ENCODE data around the gene CAMLG. TPM values are rescaled to one million over a fixed set of nuclear protein-coding genes. Genes with fewer than 3 reads are reported as not detected.

CAMLG gene
- total and polyA plus RNA-seq, 4 donors = 17.1 to 48.2 (median 23.9) TPM

GRCh38 chr5:134738963-134739661 lies 764 bp downstream of the CAMLG start:
- H3K36me3 ChIP-seq (ENCODE audit: control insufficient read depth in 4 of 4, insufficient read depth in 4 of 4, low read length in 4 of 4) = peaks cover 0 to 8% (median 5%) of the 10 kb centered on the region in 4 donors
- peak overlapping the region in 1 of 2 donors; percentile 99 for H3K27ac ChIP-seq (ENCODE audit: low read depth in 1 of 2, low read length in 1 of 2)
- DNase-seq = peak; percentile 43 to 71 (median 50)
- H3K9me3 ChIP-seq (ENCODE audit: control insufficient read depth in 4 of 4, insufficient read depth in 3 of 4, low read length in 3 of 4) = no peaks in the 10 kb centered on the region
- peak overlapping the region; percentile 94 to 97 for H3K9ac ChIP-seq (ENCODE audit: insufficient read depth in 1 of 2, low read length in 2 of 2)
- no peak for TF ChIP-seq CTCF (IDR thresholded peaks at IDR 0.05; ENCODE audit: control extremely low read depth, extremely low read depth)
- peak; percentile 13 for ATAC-seq (ENCODE audit: insufficient read depth, low FRiP score)
- no peaks in the 10 kb centered on the region for H3K27me3 ChIP-seq (ENCODE audit: control insufficient read depth in 3 of 3, insufficient read depth in 3 of 3, low read length in 2 of 3)
- 3 to 4% methylated on average over 21 of the region's 21 CpGs for WGBS, 2 donors
- peak overlapping the region; percentile 94 for H3K4me3 ChIP-seq
- peaks cover 0 to 15% (median 3%) of the 10 kb centered on the region in 5 donors for H3K4me1 ChIP-seq (ENCODE audit: control insufficient read depth in 5 of 5, insufficient read depth in 5 of 5, low read length in 5 of 5)

- no peak for ATAC-seq (ENCODE audit: insufficient read depth, low FRiP score)
- no peak overlapping the region for H3K4me3 ChIP-seq
- H3K4me1 ChIP-seq (ENCODE audit: control insufficient read depth in 5 of 5, insufficient read depth in 5 of 5, low read length in 5 of 5) = peaks cover 0 to 15% (median 3%) of the 10 kb centered on the region in 5 donors
- no peaks in the 10 kb centered on the region for H3K9me3 ChIP-seq (ENCODE audit: control insufficient read depth in 4 of 4, insufficient read depth in 3 of 4, low read length in 3 of 4)
- no peak for TF ChIP-seq CTCF (IDR thresholded peaks at IDR 0.05; ENCODE audit: control extremely low read depth, extremely low read depth)
- H3K27ac ChIP-seq (ENCODE audit: low read depth in 1 of 2, low read length in 1 of 2) = no peak overlapping the region
- DNase-seq = no peak
- 87 to 96% methylated on average over 11 of the region's 11 CpGs for WGBS, 2 donors
- H3K27me3 ChIP-seq (ENCODE audit: control insufficient read depth in 3 of 3, insufficient read depth in 3 of 3, low read length in 2 of 3) = no peaks in the 10 kb centered on the region
- H3K36me3 ChIP-seq (ENCODE audit: control insufficient read depth in 4 of 4, insufficient read depth in 4 of 4, low read length in 4 of 4) = peaks cover 1 to 10% (median 6%) of the 10 kb centered on the region in 4 donors
- no peak overlapping the region for H3K9ac ChIP-seq (ENCODE audit: insufficient read depth in 1 of 2, low read length in 2 of 2)
Measured at GRCh38 chr5:134741052-134741451, 2.7 kb downstream of the CAMLG start.

- H3K27ac ChIP-seq (ENCODE audit: low read depth in 1 of 2, low read length in 1 of 2) = no peak overlapping the region
- DNase-seq (no peak), ATAC-seq (ENCODE audit: insufficient read depth, low FRiP score) (no peak)
- H3K4me1 ChIP-seq (ENCODE audit: control insufficient read depth in 5 of 5, insufficient read depth in 5 of 5, low read length in 5 of 5) = peaks cover 0 to 15% (median 3%) of the 10 kb centered on the region in 5 donors
- H3K27me3 ChIP-seq (ENCODE audit: control insufficient read depth in 3 of 3, insufficient read depth in 3 of 3, low read length in 2 of 3) = no peaks in the 10 kb centered on the region
- H3K9me3 ChIP-seq (ENCODE audit: control insufficient read depth in 4 of 4, insufficient read depth in 3 of 4, low read length in 3 of 4) = no peaks in the 10 kb centered on the region
- H3K9ac ChIP-seq (ENCODE audit: insufficient read depth in 1 of 2, low read length in 2 of 2) = no peak overlapping the region
- no peak overlapping the region for H3K4me3 ChIP-seq
- 96 to 99% methylated on average over 2 of the region's 2 CpGs for WGBS, 2 donors
- no peak for TF ChIP-seq CTCF (IDR thresholded peaks at IDR 0.05; ENCODE audit: control extremely low read depth, extremely low read depth)
- peaks cover 1 to 10% (median 6%) of the 10 kb centered on the region in 4 donors for H3K36me3 ChIP-seq (ENCODE audit: control insufficient read depth in 4 of 4, insufficient read depth in 4 of 4, low read length in 4 of 4)
Measured at GRCh38 chr5:134742134-134742533, 3.8 kb downstream of the CAMLG start.

Measured in lung (tissue), 12 donors.